22Rv1 (cell line): ENCODE data around the gene YIF1B.

ENCODE experiments used
- H3K27ac ChIP-seq: fragments of 450-650 bp; 2 replicates; pipeline ENCODE4 v1.5.1; 2017
- CTCF ChIP-seq: fragments of 450-650 bp; IDR thresholded peaks from 2 replicates; pipeline ENCODE4 v1.5.1; 2017; ENCODE audit warnings: mild to moderate bottlenecking
- ZFX ChIP-seq: fragments of 450-650 bp; IDR thresholded peaks from 2 replicates; pipeline ENCODE4 v1.6.1; 2017; ENCODE audit warnings: antibody characterized with exemption, borderline replicate concordance

Gene YIF1B

GRCh38 chr19:38359242-38360021, 43.7 kb upstream of the YIF1B start:
- TF ChIP-seq CTCF (no peak), ZFX (no peak)
- H3K27ac ChIP-seq, result no peak overlapping the region

- TF ChIP-seq CTCF (no peak), ZFX (no peak)
- H3K27ac ChIP-seq, result no peak overlapping the region
These were observed 42.3 kb upstream of the YIF1B start for GRCh38 chr19:38358071-38358470.

- TF ChIP-seq ZFX (no peak), CTCF (no peak)
- H3K27ac ChIP-seq, result no peak overlapping the region
These were observed 40.3 kb upstream of the YIF1B start for GRCh38 chr19:38355728-38356725.

- H3K27ac ChIP-seq, result no peak overlapping the region
- TF ChIP-seq ZFX, result no peak
- no peak for TF ChIP-seq CTCF
These were observed 36.9 kb upstream of the YIF1B start for GRCh38 chr19:38352611-38353010.

GRCh38 chr19:38351865-38352395, 36.2 kb upstream of the YIF1B start:
- no peak overlapping the region for H3K27ac ChIP-seq
- TF ChIP-seq CTCF (no peak), ZFX (no peak)

- TF ChIP-seq CTCF (no peak), ZFX (no peak)
- H3K27ac ChIP-seq, result no peak overlapping the region
These were observed 35.1 kb upstream of the YIF1B start for GRCh38 chr19:38350883-38351282.
